Mammary epithelial cell (primary cell): ENCODE data around the gene LCT.
"Not testable (repeated sequence)": the region's sequence is repeated elsewhere in the genome, so short reads cannot be mapped to it uniquely, and the experiment has no call there.

Experiments used
- EZH2 ChIP-seq: IDR thresholded peaks from 2 replicates; pipeline ENCODE4 v1.6.1; 2012; ENCODE audit warnings: low read length, inconsistent platforms, borderline replicate concordance
- TF ChIP-seq, protein P1 (sequence below), 2 donors: IDR thresholded peaks in 1 of 2; conservative IDR thresholded peaks in 1 of 2; 2 replicates each; pipeline ENCODE4 v1.5.1; 2011 to 2012; ENCODE audit warnings: inconsistent platforms in 2 of 2, low read length in 2 of 2, mild to moderate bottlenecking in 2 of 2, control low read depth in 1 of 2, low read depth in 1 of 2; ENCODE audit not compliant: insufficient read depth in 1 of 2; ENCODE audit errors: extremely low read depth in 1 of 2

DNA sequence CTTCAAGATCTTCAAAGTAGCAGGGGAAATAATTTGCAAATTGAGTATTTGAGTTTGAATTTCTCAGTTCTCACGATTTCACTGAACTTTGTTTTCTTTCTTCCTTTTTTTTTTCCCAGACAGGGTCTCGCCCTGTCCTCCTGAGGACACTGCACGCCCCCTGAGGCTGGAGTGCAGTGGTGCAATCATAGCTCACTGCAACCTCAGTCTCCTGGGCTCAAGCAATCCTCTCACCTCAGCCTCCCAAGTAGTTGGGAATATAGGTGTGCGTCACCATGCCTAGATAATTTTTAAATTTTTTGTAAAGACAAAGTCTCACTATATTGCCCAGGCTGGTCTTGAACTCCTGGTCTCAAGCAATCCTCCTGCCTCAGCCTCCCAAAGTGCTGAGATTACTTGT, 41.3 kb downstream of the LCT start:
- TF ChIP-seq, protein P1, sequence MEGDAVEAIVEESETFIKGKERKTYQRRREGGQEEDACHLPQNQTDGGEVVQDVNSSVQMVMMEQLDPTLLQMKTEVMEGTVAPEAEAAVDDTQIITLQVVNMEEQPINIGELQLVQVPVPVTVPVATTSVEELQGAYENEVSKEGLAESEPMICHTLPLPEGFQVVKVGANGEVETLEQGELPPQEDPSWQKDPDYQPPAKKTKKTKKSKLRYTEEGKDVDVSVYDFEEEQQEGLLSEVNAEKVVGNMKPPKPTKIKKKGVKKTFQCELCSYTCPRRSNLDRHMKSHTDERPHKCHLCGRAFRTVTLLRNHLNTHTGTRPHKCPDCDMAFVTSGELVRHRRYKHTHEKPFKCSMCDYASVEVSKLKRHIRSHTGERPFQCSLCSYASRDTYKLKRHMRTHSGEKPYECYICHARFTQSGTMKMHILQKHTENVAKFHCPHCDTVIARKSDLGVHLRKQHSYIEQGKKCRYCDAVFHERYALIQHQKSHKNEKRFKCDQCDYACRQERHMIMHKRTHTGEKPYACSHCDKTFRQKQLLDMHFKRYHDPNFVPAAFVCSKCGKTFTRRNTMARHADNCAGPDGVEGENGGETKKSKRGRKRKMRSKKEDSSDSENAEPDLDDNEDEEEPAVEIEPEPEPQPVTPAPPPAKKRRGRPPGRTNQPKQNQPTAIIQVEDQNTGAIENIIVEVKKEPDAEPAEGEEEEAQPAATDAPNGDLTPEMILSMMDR (conservative IDR thresholded peaks at IDR 0.05 in 1 of 2, IDR thresholded peaks at IDR 0.05 in 1 of 2; ENCODE audit: extremely low read depth in 1 of 2, insufficient read depth in 1 of 2, low read depth in 1 of 2, low read length in 2 of 2): not testable (repeated sequence)
- TF ChIP-seq EZH2: not testable (repeated sequence)
